Caco-2 (cell line): ENCODE results near the gene ASF1A. TPM values are rescaled to one million over a fixed set of nuclear protein-coding genes. Genes with fewer than 3 reads are reported as not detected.
"Not testable (repeated sequence)": the region's sequence is repeated elsewhere in the genome, so short reads cannot be mapped to it uniquely, and the experiment has no call there.

Experiments
- BruUV-seq: library from RNA; stranded (reverse); fragments of 400-500 nt; replicated peaks from 2 replicates; lab custom pipeline; 2021; lab: Mats Ljungman, UMichigan
- CTCF ChIA-PET: fragments of 300-600 bp; sonication (Branson Sonifier 250); formaldehyde crosslinking; loops from one replicate; lab custom pipeline; 2022; ENCODE audit warnings: antibody characterized with exemption; lab: Charles Lee
- POLR2A ChIA-PET: fragments of 300-600 bp; sonication (Branson Sonifier 250); formaldehyde crosslinking; loops from one replicate; lab custom pipeline; 2022; ENCODE audit warnings: antibody characterized with exemption; lab: Charles Lee
- DNase-seq, 2 experiments: peaks; one replicate each; pipeline versions ENCODE4 v3.0.0 to v3.0.0-alpha.2; 2020 to 2022
- H3K27me3 ChIP-seq: replicated peaks from 2 replicates; pipeline ENCODE4 v1.6.0; 2011; ENCODE audit warnings: low read length; ENCODE audit not compliant: control insufficient read depth, insufficient read depth
- H3K36me3 ChIP-seq: 2 replicates; pipeline ENCODE4 v1.5.1; 2011; ENCODE audit warnings: low read length; ENCODE audit not compliant: control insufficient read depth, insufficient read depth
- H3K4me1 ChIP-seq: fragments of 250-450 bp; sonication (Bioruptor Pico); 2 replicates; pipeline ENCODE4 v1.5.1; 2020; ENCODE audit warnings: mild to moderate bottlenecking
- H3K4me3 ChIP-seq: 2 replicates; pipeline ENCODE4 v1.5.1; 2011; ENCODE audit warnings: low read depth, mild to moderate bottlenecking, control low read depth, low read length
- H3K9me3 ChIP-seq: fragments of 250-450 bp; sonication (Bioruptor Pico); 2 replicates; pipeline ENCODE4 v1.5.1; 2020; ENCODE audit warnings: mild to moderate bottlenecking, moderate library complexity
- H3K27ac Mint-ChIP-seq: one replicate; pipeline ENCODE4 v1.8.0; 2022; ENCODE audit warnings: mixed read lengths; ENCODE audit not compliant: unreplicated experiment
- H3K27me3 Mint-ChIP-seq: one replicate; pipeline ENCODE4 v1.8.0; 2022; ENCODE audit warnings: mixed read lengths; ENCODE audit not compliant: insufficient read depth, unreplicated experiment
- H3K36me3 Mint-ChIP-seq: one replicate; pipeline ENCODE4 v1.8.0; 2022; ENCODE audit warnings: mild to moderate bottlenecking, mixed read lengths; ENCODE audit not compliant: insufficient read depth, unreplicated experiment
- H3K4me1 Mint-ChIP-seq: one replicate; pipeline ENCODE4 v1.8.0; 2022; ENCODE audit warnings: low read depth, mixed read lengths; ENCODE audit not compliant: unreplicated experiment
- H3K4me3 Mint-ChIP-seq: one replicate; pipeline ENCODE4 v1.8.0; 2022; ENCODE audit warnings: mild to moderate bottlenecking, moderate library complexity, mixed read lengths; ENCODE audit not compliant: unreplicated experiment
- H3K9me3 Mint-ChIP-seq: one replicate; pipeline ENCODE4 v1.8.0; 2022; ENCODE audit warnings: mixed read lengths; ENCODE audit not compliant: unreplicated experiment
- CTCF ChIP-seq, 2 experiments: fragments of 200-600 bp in 1 of 2; IDR thresholded peaks; 1 replicate in 1 of 2; 2 replicates in 1 of 2; pipeline versions ENCODE4 v1.5.1 to v1.8.0; 2011 to 2022; ENCODE audit warnings: antibody characterized with exemption in 1 of 2, control low read depth in 1 of 2, inconsistent platforms in 1 of 2, low read depth in 1 of 2, low read length in 1 of 2, mild to moderate bottlenecking in 1 of 2, moderate library complexity in 1 of 2; ENCODE audit not compliant: insufficient read depth in 1 of 2, severe bottlenecking in 1 of 2, unreplicated experiment in 1 of 2
- intact Hi-C: fragments of 100-400 bp; cut with micrococcal nuclease; formaldehyde crosslinking; loops from one replicate; pipeline ENCODE4 v1.10.0; 2022; ENCODE audit not compliant: unreplicated experiment
- total RNA-seq: library from RNA; stranded (reverse); gene quantifications from 2 replicates; pipeline ENCODE4 v1.2.3, GENCODE V29; 2022

The ASF1A gene
- total RNA-seq, 1 experiment from 2014 or later: 21.9 TPM

DNA sequence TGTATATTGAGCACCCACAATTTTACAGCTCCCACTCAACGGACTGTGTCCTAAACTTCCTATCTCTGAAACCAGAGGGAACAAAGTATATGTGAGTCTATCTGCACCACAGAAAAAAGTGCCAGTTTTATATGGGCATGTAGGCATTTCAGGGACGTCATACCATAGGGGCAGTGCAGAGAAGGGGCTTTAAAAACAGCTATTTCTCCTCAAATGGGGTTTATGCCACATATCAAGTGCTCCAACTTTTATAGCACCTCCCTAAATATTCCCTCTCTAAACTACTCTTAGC lies 28.9 kb upstream of the ASF1A start:
- Mint-ChIP-seq H3K27ac (no peak overlapping the region), H3K4me3 (no peak overlapping the region), H3K27me3 (no peaks in the 10 kb centered on the region), H3K9me3 (peaks cover 28% of the 10 kb centered on the region), H3K36me3 (no peaks in the 10 kb centered on the region), H3K4me1 (no peaks in the 10 kb centered on the region)
- no peak overlapping the region for H3K4me3 ChIP-seq
- no TSS peak for BruUV-seq
- TF ChIP-seq CTCF (IDR thresholded peaks at IDR 0.05; ENCODE audit: insufficient read depth in 1 of 2, low read depth in 1 of 2, low read length in 1 of 2, severe bottlenecking in 1 of 2, unreplicated experiment in 1 of 2): no peak
- intact Hi-C loops: no loop called here
- H3K36me3 ChIP-seq: no peaks in the 10 kb centered on the region
- H3K9me3 ChIP-seq: no peaks in the 10 kb centered on the region
- no peaks in the 10 kb centered on the region for H3K4me1 ChIP-seq
- ChIA-PET POLR2A (no interaction called here), CTCF (no interaction called here)
- DNase-seq: no peak
- H3K27me3 ChIP-seq: no peaks in the 10 kb centered on the region

GRCh38 chr6:118867181-118867580 lies 26.8 kb upstream of the ASF1A start:
- H3K27me3 Mint-ChIP-seq: no peaks in the 10 kb centered on the region
- no peaks in the 10 kb centered on the region for H3K36me3 ChIP-seq
- no peaks in the 10 kb centered on the region for H3K9me3 ChIP-seq
- no peak overlapping the region for H3K27ac Mint-ChIP-seq
- CTCF ChIA-PET: no interaction called here
- no peaks in the 10 kb centered on the region for H3K27me3 ChIP-seq
- no peak for DNase-seq
- H3K4me1 ChIP-seq: no peaks in the 10 kb centered on the region
- H3K9me3 Mint-ChIP-seq: peaks cover 31% of the 10 kb centered on the region
- POLR2A ChIA-PET: no interaction called here
- intact Hi-C loops: no loop called here
- no peak overlapping the region for H3K4me3 Mint-ChIP-seq
- H3K4me3 ChIP-seq: no peak overlapping the region
- H3K36me3 Mint-ChIP-seq: no peaks in the 10 kb centered on the region
- no TSS peak for BruUV-seq
- TF ChIP-seq CTCF (IDR thresholded peaks at IDR 0.05; ENCODE audit: insufficient read depth in 1 of 2, low read depth in 1 of 2, low read length in 1 of 2, severe bottlenecking in 1 of 2, unreplicated experiment in 1 of 2): no peak
- H3K4me1 Mint-ChIP-seq: no peaks in the 10 kb centered on the region

GRCh38 chr6:118868901-118869300 lies 25.1 kb upstream of the ASF1A start:
- H3K27me3 ChIP-seq, POLR2A ChIA-PET, H3K4me1 Mint-ChIP-seq, CTCF ChIA-PET, H3K27me3 Mint-ChIP-seq, H3K4me3 ChIP-seq, H3K27ac Mint-ChIP-seq, H3K36me3 ChIP-seq, H3K9me3 ChIP-seq, H3K4me3 Mint-ChIP-seq, intact Hi-C loops, H3K36me3 Mint-ChIP-seq, H3K4me1 ChIP-seq, DNase-seq, BruUV-seq: not testable (repeated sequence)
- H3K9me3 Mint-ChIP-seq: peaks cover 24% of the 10 kb centered on the region

- H3K27me3 Mint-ChIP-seq: no peaks in the 10 kb centered on the region
- no peaks in the 10 kb centered on the region for H3K4me1 ChIP-seq
- intact Hi-C loops: no loop called here
- H3K4me3 Mint-ChIP-seq: no peak overlapping the region
- CTCF ChIA-PET: no interaction called here
- H3K4me1 Mint-ChIP-seq: no peaks in the 10 kb centered on the region
- peaks cover 24% of the 10 kb centered on the region for H3K9me3 Mint-ChIP-seq
- H3K27me3 ChIP-seq: no peaks in the 10 kb centered on the region
- POLR2A ChIA-PET: no interaction called here
- no TSS peak for BruUV-seq
- TF ChIP-seq CTCF (IDR thresholded peaks at IDR 0.05; ENCODE audit: insufficient read depth in 1 of 2, low read depth in 1 of 2, low read length in 1 of 2, severe bottlenecking in 1 of 2, unreplicated experiment in 1 of 2): no peak
- no peak overlapping the region for H3K4me3 ChIP-seq
- no peaks in the 10 kb centered on the region for H3K36me3 ChIP-seq
- H3K36me3 Mint-ChIP-seq: no peaks in the 10 kb centered on the region
- no peaks in the 10 kb centered on the region for H3K9me3 ChIP-seq
- H3K27ac Mint-ChIP-seq: no peak overlapping the region
- no peak for DNase-seq
Observed at GRCh38 chr6:118869350-118869749, 24.6 kb upstream of the ASF1A start.
